Neural crest cell (in vitro differentiated cells): ENCODE measurements around the gene ZNF536. TPM values are rescaled to one million over a fixed set of nuclear protein-coding genes. Genes with fewer than 3 reads are reported as not detected.

Experiments
- DNase-seq: peaks from one replicate; pipeline ENCODE4 v3.0.0; 2021; ENCODE audit warnings: low read depth, mixed read lengths, low spot score
- H3K27ac Mint-ChIP-seq: one replicate; pipeline ENCODE4 v1.8.0; 2021; ENCODE audit warnings: mild to moderate bottlenecking, mixed read lengths; ENCODE audit not compliant: unreplicated experiment
- H3K27me3 Mint-ChIP-seq: 2 replicates; pipeline ENCODE4 v1.8.0; 2021; ENCODE audit warnings: low read depth, mild to moderate bottlenecking, mixed read lengths
- H3K36me3 Mint-ChIP-seq: 2 replicates; pipeline ENCODE4 v1.8.0; 2021; ENCODE audit warnings: low read depth, mild to moderate bottlenecking, mixed read lengths
- H3K4me1 Mint-ChIP-seq: 2 replicates; pipeline ENCODE4 v1.8.0; 2021; ENCODE audit warnings: mixed read lengths
- H3K4me3 Mint-ChIP-seq: one replicate; pipeline ENCODE4 v1.8.0; 2021; ENCODE audit warnings: mild to moderate bottlenecking, mixed read lengths
- H3K9me3 Mint-ChIP-seq: 2 replicates; pipeline ENCODE4 v1.8.0; 2021; ENCODE audit warnings: mixed read lengths
- total RNA-seq: library from RNA; stranded (reverse); gene quantifications from 2 replicates; pipeline ENCODE4 v1.2.1, GENCODE V29; 2021
- TF ChIP-seq, protein P1 (sequence below): fragments of 200-600 bp; sonication (generic); conservative IDR thresholded peaks from 2 replicates; pipeline ENCODE4 v1.5.0; 2021; ENCODE audit warnings: antibody characterized with exemption, mild to moderate bottlenecking

The ZNF536 gene
- total RNA-seq, 1 donor from 2014 or later: 22.0 TPM

DNA sequence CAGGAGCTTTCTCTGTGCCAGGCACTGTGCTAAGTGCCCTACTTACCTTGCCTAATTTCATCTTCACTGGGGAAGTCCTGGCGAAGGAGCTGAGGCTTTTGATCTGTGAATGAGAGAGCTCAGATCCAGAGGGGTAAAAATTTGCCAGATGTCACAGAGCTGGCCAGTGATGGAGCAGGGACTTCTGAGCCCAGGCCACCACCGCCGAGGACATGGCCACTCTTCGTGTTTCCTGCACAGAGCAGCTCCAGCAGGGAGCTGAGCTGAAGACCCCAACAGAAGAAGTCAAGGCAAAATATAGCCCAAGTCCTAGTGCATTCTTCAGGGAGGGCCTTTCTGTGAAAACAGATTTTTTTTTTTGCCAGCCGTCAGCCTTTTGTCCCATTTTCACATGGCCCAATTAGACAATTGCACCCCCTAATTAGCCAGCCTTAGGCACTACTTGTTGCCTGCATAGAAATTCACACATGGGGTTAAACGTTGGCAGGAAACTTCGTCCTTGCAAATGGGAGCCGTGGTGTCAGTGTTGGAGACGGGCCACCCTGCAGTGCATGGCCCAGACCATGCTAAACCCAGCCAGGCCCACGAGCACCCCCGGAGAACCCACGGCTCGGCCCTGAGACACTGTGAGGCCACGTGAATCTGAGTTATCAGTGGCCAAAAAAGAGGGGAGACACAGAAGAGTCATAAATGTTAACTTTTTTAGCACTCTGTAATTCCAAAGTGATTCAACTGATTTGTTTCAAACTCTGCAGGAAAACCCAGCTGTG is 7.8 kb downstream of the ZNF536 start:
- DNase-seq: no peak
- Mint-ChIP-seq H3K4me1 (no peaks in the 10 kb centered on the region), H3K4me3 (no peak overlapping the region), H3K27me3 (peaks cover 45% of the 10 kb centered on the region), H3K36me3 (no peaks in the 10 kb centered on the region), H3K9me3 (no peaks in the 10 kb centered on the region), H3K27ac (no peak overlapping the region)
- TF ChIP-seq, protein P1, sequence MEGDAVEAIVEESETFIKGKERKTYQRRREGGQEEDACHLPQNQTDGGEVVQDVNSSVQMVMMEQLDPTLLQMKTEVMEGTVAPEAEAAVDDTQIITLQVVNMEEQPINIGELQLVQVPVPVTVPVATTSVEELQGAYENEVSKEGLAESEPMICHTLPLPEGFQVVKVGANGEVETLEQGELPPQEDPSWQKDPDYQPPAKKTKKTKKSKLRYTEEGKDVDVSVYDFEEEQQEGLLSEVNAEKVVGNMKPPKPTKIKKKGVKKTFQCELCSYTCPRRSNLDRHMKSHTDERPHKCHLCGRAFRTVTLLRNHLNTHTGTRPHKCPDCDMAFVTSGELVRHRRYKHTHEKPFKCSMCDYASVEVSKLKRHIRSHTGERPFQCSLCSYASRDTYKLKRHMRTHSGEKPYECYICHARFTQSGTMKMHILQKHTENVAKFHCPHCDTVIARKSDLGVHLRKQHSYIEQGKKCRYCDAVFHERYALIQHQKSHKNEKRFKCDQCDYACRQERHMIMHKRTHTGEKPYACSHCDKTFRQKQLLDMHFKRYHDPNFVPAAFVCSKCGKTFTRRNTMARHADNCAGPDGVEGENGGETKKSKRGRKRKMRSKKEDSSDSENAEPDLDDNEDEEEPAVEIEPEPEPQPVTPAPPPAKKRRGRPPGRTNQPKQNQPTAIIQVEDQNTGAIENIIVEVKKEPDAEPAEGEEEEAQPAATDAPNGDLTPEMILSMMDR: no peak

DNA sequence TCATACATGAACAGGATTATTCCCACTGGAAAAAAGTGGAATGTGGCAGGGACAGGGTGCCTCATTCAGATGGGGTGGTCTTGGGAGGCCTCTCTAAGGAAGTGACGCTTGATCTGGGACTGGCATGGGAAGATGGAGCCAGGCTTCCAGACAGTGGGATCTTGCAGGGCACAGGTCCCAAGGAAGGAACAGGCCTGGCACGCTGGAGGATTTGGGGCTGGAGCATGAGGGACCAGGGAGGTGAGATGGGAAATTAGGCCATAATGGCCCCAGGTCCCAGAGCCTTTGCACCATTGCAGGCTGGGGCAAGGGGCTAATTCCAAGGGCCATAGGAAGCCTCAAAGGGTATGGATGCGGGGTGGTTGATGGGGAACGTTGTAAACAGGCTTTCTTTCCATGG is 9.2 kb downstream of the ZNF536 start:
- H3K27ac Mint-ChIP-seq: no peak overlapping the region
- no peak for DNase-seq
- TF ChIP-seq, protein P1: no peak
- H3K9me3 Mint-ChIP-seq: no peaks in the 10 kb centered on the region
- H3K27me3 Mint-ChIP-seq: peaks cover 34% of the 10 kb centered on the region
- H3K4me1 Mint-ChIP-seq: no peaks in the 10 kb centered on the region
- no peaks in the 10 kb centered on the region for H3K36me3 Mint-ChIP-seq
- no peak overlapping the region for H3K4me3 Mint-ChIP-seq

DNA sequence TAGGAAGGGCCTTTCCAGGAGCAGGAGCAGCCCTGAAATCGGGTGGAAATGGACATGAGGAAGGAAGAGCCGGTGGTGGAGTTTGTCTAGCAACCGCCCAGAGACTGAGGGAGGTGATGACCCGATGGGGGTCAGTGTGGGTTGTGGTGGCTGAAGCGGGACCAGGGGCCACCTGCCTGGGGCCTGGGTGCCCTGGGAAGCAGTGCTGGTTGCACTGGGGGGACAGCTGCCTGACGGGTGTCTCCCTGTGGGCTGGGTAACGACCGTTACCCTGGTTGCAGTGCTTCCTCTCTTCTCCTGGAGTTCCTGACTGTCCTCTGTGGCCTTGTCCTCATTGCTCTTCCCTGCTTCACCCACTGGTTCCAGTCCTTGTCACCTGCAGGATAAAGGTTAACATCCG is 13.0 kb downstream of the ZNF536 start:
- Mint-ChIP-seq H3K9me3 (no peaks in the 10 kb centered on the region), H3K27me3 (peaks cover 8% of the 10 kb centered on the region), H3K4me1 (no peaks in the 10 kb centered on the region), H3K36me3 (no peaks in the 10 kb centered on the region), H3K27ac (peak overlapping the region; percentile 71), H3K4me3 (no peak overlapping the region)
- TF ChIP-seq, protein P1: no peak
- DNase-seq: no peak

DNA sequence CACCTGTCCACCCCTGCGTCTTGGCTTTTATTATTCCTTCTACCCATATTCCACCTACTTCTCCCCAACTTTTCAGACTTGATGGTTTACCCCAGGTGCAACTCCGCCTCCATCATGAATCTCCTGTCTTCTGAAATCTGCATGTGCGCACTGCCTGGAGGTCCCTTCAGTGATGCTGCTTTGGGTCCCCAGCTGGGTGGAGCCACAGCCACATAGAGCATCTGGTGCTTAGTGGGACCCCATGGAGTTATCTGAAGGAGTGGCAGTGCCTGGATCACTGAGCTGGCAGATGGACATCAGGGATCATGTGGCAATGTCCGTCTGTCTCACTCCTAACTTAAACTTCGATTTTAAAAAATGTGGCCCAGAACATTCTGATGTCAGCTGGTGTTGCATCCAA is 13.5 kb downstream of the ZNF536 start:
- Mint-ChIP-seq H3K36me3 (no peaks in the 10 kb centered on the region), H3K4me3 (no peak overlapping the region), H3K4me1 (no peaks in the 10 kb centered on the region), H3K27ac (no peak overlapping the region), H3K9me3 (no peaks in the 10 kb centered on the region), H3K27me3 (peaks cover 8% of the 10 kb centered on the region)
- TF ChIP-seq, protein P1: no peak
- no peak for DNase-seq

DNA sequence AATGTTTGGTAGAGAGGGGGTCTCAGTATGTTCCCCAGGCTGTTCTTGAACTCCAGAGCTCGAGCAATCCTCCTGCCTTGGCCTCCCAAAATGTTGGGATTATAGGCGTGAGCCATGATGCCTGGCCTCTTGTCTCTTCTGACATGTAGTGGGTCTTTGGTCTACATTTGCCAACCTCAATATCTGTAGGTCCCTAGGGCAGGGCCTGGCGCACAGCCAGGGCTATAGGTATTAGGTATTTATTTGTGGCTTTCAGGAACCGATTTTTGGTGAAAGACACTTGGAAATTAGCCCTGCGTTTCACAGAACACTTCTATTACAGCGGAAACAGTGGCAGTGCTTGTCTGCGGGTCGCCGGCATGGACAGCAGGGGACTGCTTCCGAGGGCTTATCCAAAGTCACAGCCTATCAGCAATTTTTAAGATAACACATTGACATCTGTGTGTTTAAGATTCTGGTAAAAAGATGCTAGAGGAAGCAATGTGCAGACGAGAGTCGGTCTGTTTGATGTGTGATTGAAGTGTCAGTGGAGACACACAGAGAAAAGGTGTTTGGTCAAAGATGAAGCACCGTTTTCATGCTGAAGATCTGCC is 14.5 kb downstream of the ZNF536 start:
- H3K27me3 Mint-ChIP-seq: peaks cover 7% of the 10 kb centered on the region
- H3K9me3 Mint-ChIP-seq: no peaks in the 10 kb centered on the region
- H3K27ac Mint-ChIP-seq: no peak overlapping the region
- no peak for DNase-seq
- TF ChIP-seq, protein P1: no peak
- no peaks in the 10 kb centered on the region for H3K36me3 Mint-ChIP-seq
- H3K4me3 Mint-ChIP-seq: no peak overlapping the region
- peaks cover 2% of the 10 kb centered on the region for H3K4me1 Mint-ChIP-seq
